Activated CD4-positive, alpha-beta T cell treated with anti-CD3 and anti-CD28 coated beads, Interleukin-2, amount 50 U/mL, for 48 hours (primary cell): ENCODE results near the gene SEC31A.
"Not testable (repeated sequence)": the region's sequence is repeated elsewhere in the genome, so short reads cannot be mapped to it uniquely, and the experiment has no call there.

Experiments used
- DNase-seq, 2 experiments: peaks; one replicate each; pipeline ENCODE4 v3.0.0-alpha.2; 2020

The SEC31A gene

GRCh38 chr4:82833696-82834313 lies 57.1 kb downstream of the SEC31A start:
- no peak for DNase-seq

- DNase-seq, result not testable (repeated sequence)
These were observed 57.9 kb downstream of the SEC31A start for GRCh38 chr4:82833060-82833459.

DNA sequence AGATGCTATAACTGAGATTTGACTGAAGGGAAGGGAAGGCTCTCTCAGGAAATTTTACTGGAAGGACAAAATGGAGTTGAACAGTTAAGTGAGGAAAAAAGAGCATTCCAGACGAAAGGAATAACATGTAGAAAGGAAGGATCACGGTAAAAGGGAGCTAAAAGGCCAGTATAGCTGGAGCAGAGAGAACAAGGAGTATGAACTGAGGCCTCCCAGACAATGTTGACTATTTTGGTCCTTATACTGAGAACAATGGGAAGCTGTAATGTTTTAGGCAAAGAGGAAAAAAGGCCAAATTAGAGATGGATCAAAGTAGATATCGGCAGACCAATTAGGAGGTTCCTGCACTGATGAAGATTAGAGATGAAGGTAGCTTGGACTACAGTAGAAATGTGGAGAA lies 65.5 kb downstream of the SEC31A start:
- no peak for DNase-seq

GRCh38 chr4:82823062-82823461 lies 67.9 kb downstream of the SEC31A start:
- DNase-seq, result no peak

GRCh38 chr4:82820689-82821088 lies 70.3 kb downstream of the SEC31A start:
- no peak for DNase-seq

DNA sequence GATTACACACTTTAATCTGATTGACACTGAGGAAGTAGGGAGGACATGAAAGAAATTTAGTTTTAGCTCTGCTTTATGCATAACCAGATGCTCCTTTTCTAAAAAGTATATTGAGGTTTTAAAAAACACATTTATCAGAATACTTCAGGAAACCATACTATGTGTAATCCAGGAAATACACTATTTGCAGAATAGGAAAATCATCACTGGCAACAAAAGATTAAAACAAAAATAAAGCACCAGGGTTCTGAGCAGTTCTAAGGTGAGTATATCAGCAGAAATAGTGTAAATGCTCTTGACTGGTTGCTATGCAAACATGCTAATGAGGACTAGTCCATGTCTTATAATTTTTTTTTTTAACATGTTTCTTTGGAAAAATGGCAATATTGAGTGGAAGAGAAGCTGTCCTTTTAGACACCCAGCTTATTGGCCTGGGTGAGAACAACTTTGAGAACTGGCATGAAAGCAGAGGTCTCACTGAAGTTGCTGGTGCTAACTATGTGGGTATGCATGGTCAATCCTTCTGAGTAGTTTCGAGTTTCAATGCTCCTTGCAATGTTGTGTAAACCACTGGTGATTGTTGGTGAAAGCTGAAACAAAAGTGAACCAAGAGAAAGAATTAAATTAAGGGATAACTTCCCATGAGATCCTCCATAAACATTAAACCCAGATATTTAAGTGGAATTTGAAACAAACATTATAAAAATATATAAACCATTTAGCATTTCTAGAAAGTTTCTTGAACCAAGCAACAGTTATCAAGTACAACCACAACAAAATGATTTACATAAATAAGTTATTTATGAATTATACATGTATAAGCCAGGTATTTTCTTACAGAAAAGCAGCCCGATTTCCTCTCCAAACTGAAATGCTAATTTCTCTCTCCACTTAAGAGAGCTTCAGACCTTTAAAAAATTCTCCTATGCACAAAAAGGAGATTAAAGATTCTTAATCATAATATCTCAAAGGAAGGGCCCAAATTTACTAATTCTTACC lies 72.0 kb downstream of the SEC31A start:
- no peak for DNase-seq

DNA sequence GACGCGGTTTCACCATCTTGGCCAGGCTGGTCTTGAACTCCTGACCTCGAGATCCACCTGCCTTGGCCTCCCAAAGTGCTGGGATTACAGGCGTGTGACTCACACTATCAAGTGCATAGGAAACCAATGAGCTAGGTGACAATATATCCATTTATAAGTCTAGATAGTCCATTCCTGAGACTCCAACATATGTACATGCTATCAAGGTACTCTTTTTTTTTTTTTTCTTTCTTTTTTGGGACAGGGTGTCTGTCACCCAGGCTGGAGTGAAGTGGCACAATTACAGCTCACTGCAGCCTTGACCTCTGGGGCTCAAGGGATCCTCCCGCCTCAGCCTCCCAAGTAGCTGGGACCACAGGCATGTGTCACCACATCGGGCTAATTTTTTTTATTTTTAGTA lies 74.1 kb downstream of the SEC31A start:
- not testable (repeated sequence) for DNase-seq

DNA sequence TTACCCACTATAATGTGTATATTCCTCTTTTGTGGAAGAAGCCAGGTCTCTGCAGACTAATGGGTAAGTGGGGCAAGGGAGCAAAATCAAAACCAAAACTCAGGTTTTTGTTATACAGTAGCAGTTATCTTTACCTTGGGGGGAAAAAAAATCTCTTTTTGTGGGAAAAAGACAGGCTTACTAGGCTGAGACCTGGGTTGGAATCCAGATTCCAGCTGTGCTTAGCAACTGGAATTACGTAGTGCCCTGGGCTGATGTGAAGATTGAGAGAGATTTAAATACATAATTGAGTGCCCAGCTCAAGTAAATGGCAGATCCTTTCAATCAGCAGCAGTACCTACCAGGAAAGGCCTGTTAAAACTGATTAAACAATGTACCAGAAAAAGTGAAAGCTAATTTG lies 76.9 kb downstream of the SEC31A start:
- DNase-seq, result no peak

DNA sequence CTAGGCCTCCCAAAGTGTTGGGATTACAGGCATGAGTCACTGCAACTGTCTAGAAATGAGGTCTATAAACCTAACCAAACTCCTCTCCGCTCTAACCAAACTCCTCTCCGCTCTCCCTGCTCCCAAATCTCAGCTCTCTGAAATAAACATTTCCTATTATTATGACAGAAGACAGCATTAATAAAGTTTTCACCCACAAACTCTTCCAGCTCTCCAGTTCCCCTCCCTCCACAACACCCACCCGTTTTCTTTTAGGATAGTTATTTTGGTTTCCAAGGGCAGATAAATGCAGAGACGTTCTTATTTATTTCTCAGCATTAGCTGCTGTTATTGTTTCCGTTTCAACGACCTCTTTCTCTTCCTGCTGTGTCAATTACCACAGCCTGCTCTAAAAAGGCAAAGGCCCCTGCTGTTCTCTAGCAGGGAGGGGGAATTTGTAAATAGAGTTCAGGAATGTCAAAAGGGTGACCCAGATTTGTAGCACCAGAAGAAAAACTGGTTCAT lies 79.1 kb downstream of the SEC31A start:
- no peak for DNase-seq

DNA sequence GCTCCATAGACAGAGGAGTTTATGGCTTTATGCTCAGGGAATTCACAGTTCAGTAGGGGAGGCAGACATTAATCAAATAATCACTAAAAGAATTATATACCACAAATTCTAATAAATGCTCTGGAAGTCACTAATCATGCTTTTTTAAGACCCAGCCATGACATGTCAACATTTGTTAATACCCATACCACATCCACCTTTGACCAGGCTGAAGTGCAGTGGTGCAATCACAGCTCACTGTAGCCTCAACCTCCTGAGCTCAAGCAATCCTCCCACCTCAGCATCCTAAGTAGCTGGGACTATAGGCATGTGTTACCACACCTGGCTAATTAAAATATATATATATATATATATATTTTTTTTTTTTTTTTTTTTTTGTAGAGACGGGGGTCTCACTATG lies 79.6 kb downstream of the SEC31A start:
- no peak for DNase-seq

GRCh38 chr4:82810176-82810575 lies 80.8 kb downstream of the SEC31A start:
- no peak for DNase-seq

DNA sequence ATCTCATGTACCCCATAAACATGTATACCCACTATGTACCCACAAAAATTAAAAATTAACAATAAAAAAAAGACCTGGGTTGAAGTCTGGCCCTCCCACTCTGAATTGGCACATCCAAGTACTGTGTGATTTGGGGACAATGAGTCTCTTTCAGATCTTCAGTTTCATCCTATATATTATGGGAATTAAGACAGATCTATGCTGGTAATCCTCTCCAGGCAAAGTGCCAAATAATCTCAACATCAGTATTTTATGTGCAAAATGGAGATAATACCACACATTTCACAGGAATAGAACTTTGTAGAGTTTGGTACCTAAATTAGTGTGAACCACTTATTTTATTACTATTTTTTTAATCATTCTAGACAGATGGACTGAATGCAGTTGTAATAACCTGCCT lies 81.3 kb downstream of the SEC31A start:
- no peak for DNase-seq

DNA sequence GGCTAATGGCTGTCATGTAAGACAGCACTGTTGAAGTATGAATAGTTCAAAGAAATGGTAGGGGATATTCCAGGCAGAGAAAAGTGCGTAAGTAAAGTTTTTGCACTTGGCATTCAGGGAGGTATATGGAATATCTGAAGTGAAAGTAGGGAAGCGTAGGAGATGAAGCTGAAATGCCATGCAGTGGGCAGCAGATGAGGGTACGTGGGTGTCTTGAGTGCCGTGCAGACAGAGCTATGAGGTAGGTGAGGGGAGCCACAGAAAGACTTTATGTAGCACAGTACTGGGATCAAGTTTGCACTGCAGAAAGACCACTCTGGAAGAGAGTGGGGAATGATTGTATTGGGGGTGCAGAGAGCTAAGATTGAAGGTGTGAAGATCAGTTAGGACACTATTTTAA lies 87.2 kb downstream of the SEC31A start:
- DNase-seq, result no peak

GRCh38 chr4:82802911-82803310 lies 88.0 kb downstream of the SEC31A start:
- no peak for DNase-seq

DNA sequence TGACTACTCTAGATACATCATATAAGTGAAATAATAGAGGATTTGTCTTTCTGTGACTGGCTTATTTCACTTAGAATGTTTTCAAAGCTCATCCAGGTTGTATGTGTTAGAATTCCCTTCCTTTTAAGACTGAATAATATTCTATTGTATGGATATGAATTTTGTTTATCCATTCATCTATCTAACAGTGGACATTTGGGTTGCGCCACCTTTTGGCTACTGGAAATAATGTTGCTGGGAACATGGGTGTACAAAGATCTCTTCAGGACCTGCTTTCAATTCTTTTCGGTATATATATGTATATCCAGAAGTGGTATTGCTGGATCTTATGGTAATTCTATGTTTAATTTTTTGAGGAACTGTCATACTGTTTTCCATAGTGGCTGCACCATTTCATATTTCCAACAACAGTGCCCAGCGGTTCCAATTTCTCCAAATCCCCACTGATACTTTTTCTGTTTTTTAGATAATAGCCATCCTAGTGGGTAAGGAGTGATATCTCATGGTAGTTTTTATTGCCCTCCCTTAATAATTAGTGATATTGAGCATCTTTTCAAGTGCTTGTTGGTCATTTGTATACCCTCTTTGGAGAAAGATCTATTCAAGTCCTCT lies 88.9 kb downstream of the SEC31A start:
- no peak for DNase-seq

- no peak for DNase-seq
These were observed 91.7 kb downstream of the SEC31A start for GRCh38 chr4:82799006-82799881.

- peak; percentile 46 to 53 for DNase-seq
These were observed 92.6 kb downstream of the SEC31A start, which contains the start of gene SCD5 for GRCh38 chr4:82798168-82799005. Gene SCD5, minus strand, starts transcription at chr4:82798796. Its CDS starts 259 bp downstream, at chr4:82798537.

DNA sequence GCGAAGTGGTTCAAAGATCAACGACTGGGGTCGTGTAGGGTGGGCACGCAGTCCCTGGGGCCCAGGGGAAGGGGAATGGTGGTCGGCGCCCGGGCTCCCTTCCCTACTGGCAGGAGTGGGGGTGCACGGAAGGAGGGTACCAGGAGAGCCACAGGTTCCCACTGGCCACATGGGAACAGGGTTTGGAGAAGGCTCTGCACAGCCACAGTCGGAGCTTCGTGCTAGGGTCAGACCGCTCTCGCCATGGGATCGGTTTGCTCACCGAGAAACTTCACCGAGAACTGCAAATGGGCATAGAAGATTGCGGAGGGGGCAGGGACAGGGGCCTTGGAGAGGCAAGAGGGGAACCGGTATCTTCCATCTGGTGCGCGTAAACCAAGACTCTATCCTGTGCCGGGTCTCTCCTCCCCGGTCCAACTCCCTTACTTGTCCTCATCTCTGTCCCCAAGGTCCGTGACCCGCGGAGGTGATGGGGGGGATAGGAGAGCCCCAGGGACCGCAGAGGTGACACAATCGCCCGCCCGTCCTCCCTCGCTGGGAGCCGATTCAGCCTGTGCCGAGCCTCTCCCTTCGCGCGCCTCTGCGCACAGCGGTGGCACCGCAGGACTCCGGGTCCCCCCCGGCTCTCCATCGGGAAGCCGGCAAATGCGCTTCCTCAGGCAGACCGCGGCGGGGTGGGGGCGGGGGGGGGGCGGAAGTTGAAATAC lies 93.4 kb downstream of the SEC31A start:
- DNase-seq, result peak; percentile 7 to 16

DNA sequence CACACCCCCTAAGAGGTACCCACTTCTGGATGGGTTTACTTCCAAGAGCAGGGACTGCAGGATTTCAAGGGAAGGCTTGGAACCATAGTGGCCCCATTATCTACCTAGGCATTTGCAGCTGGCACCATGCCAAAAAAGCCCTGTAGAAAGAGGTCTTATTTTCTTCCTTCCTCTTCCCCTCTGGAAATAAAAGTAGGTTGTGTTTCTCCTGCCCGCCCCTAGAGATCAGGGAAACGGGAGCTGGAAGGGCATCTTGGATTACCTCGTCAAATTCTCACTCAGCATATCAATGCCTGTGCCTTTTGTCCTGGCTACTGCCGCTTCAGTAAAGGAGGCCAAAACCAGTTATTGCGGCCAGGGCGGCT lies 93.9 kb downstream of the SEC31A start:
- peak in 1 of 2 experiments; percentile 2 for DNase-seq

GRCh38 chr4:82792912-82793649 lies 97.9 kb downstream of the SEC31A start:
- no peak for DNase-seq
